Panc1 (cell line): ENCODE measurements around the gene HBP1.

Source experiments
- CTCF ChIP-seq: fragments of 450-650 bp; IDR thresholded peaks from 2 replicates; pipeline ENCODE4 v1.5.1; 2017; ENCODE audit warnings: mild to moderate bottlenecking
- REST ChIP-seq, 2 experiments: IDR thresholded peaks; 2 replicates each; pipeline ENCODE4 v1.6.1; 2011 to 2012; ENCODE audit warnings: low read depth in 2 of 2, control low read depth in 1 of 2, low read length in 1 of 2, mild to moderate bottlenecking in 1 of 2, moderate library complexity in 1 of 2; ENCODE audit not compliant: insufficient read depth in 1 of 2

GRCh38 chr7:107207459-107207858 lies 38.7 kb downstream of the HBP1 start:
- TF ChIP-seq CTCF (no peak), REST (IDR thresholded peaks at IDR 0.05; ENCODE audit: insufficient read depth in 1 of 2, low read depth in 2 of 2, low read length in 1 of 2) (no peak)
